ENCODE measurements around the gene NME8.
"Not testable (repeated sequence)": the region's sequence is repeated elsewhere in the genome, so short reads cannot be mapped to it uniquely, and the experiment has no call there.

The NME8 gene, protein sequence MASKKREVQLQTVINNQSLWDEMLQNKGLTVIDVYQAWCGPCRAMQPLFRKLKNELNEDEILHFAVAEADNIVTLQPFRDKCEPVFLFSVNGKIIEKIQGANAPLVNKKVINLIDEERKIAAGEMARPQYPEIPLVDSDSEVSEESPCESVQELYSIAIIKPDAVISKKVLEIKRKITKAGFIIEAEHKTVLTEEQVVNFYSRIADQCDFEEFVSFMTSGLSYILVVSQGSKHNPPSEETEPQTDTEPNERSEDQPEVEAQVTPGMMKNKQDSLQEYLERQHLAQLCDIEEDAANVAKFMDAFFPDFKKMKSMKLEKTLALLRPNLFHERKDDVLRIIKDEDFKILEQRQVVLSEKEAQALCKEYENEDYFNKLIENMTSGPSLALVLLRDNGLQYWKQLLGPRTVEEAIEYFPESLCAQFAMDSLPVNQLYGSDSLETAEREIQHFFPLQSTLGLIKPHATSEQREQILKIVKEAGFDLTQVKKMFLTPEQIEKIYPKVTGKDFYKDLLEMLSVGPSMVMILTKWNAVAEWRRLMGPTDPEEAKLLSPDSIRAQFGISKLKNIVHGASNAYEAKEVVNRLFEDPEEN

GRCh38 chr7:37848297-37848696 lies at the start of gene NME8:
Gene NME8, plus strand, starts transcription at chr7:37848597. Its CDS starts 1,670 bp downstream, at chr7:37850267.
- no peak for DNase-seq (ENCODE audit: low read depth in 2 of 2)

GRCh38 chr7:37806152-37806551 lies 42.2 kb upstream of the NME8 start:
- DNase-seq (ENCODE audit: low read depth in 2 of 2), result no peak

DNA sequence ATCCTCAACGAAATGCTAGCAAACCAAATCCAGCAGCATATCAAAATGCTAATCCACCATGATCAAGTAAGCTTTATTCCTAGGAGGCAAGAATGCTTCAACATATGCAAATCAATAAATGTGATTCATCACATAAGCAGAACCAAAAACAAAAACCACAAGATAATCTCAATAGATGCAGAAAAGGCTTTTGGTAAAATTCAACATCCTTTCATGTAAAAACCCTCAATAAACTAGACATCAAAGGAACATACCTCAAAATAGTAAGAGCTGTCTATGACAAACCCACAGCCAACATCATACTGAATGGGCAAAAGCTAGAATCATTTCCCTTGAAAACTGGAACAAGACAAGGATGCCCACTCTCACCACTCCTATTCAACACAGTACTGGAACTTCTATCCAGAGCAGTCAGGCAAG lies 36.2 kb upstream of the NME8 start:
- not testable (repeated sequence) for DNase-seq (ENCODE audit: low read depth in 2 of 2)

DNA sequence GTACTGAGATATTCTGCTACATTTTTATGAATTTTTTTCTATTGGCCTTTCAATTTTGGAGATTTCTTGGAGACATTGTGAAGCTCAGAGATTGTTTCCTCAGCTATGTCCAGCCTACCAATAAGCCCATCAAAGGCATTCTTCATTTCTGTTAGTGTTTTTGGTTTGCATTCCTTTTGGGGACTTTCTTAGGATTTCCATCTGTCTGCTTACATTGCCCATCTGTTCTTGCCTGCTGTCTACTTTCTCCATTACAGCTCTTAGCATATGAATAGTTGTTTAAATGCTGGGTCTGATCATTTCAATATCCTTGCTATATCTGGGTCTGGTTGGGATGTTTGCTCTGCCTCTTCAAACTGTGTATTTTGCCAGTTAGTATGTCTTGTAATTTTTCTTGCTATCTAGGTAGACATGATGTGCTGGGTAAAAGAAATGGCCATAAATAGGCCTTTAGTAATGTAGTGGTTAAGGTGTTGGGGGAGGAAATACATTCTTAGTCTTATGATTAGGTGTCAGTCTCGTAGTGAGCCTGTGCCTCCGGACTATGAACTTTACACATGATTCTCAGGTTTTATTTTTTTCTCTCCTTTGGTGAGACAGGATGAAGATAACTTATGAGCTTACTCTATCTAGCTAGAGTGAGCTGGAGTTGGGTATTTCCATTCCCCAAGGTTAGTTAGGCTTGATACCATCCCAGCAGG lies 32.6 kb upstream of the NME8 start:
- DNase-seq (ENCODE audit: low read depth in 2 of 2), result no peak

- DNase-seq (ENCODE audit: low read depth in 2 of 2), result no peak
These were observed 31.3 kb upstream of the NME8 start for GRCh38 chr7:37816922-37817590.

GRCh38 chr7:37817591-37817960 lies 30.8 kb upstream of the NME8 start:
- DNase-seq (ENCODE audit: low read depth in 2 of 2), result no peak

DNA sequence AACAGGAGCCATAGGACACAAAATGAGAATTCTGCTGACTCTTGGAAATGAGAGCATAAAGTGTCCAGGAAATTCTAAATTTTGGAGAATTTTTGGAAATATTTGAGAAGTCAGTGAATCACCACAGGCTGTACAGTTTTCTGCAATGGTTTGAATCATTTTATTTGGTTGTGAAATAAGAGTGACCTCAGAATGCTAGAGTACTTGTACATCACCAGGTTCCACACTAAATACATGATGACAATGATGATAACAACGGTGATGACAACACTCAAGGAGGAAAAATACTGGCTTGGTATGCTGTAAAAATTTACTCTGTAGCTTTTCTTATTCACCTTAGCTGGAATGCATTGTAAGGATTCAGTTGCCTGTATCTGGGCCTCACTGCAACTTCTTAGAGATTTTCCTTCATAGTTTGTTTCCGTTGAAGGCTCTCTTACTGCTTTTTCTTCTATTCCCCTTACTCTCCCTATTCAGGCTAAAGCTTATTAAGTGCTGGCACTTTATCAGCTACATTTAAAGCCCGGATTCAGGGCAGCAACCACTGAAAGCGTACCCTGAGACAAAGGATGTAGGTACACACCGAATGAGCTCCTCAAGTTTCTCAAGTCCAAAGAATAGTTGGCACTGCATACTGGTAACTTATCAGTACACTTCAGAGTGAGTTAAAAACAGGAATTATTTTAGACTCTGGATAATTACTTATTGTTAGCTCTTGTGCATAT lies 30.2 kb upstream of the NME8 start:
- no peak for DNase-seq (ENCODE audit: low read depth in 2 of 2)

- DNase-seq (ENCODE audit: low read depth in 2 of 2), result no peak
These were observed 27.5 kb upstream of the NME8 start for GRCh38 chr7:37820708-37821468.

DNA sequence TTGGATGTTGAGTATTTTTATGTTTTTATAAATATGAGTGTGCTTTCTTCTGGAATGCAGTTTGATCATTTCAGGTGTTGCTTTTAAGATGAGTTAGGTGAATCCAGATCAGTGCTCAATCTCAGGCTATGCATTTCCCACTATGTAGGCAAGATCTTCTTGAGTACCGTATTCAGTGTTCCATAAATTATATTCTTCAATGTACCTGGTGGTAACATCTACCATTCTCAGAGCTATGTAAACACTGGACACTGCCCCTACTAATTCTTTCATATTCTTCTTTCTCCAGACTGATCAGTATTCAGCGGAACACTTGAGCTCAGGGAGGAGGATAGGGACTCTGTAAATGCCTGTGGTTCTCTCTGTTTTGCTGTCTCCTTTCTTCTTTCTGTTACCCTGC lies 25.5 kb upstream of the NME8 start:
- no peak for DNase-seq (ENCODE audit: low read depth in 2 of 2)

DNA sequence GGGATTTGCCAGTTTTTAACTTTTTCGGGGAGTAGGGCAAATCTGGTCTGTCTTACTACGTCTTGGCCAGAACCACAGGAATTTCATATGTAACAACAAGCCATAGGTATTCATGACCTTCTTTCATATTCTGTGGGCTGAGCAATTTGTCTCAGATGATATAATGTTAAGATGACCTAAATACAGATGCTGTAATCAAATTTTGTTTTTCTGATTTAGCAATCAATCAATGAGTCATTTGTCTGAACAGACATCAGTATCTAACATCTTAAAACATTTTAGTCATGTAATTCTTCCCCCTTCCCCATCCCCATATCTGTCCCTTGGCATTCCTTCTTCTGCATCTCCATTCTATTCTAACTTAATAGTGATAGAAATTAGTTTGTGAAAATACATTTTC lies 24.8 kb upstream of the NME8 start:
- no peak for DNase-seq (ENCODE audit: low read depth in 2 of 2)

GRCh38 chr7:37825038-37825437 lies 23.4 kb upstream of the NME8 start:
- no peak for DNase-seq (ENCODE audit: low read depth in 2 of 2)

DNA sequence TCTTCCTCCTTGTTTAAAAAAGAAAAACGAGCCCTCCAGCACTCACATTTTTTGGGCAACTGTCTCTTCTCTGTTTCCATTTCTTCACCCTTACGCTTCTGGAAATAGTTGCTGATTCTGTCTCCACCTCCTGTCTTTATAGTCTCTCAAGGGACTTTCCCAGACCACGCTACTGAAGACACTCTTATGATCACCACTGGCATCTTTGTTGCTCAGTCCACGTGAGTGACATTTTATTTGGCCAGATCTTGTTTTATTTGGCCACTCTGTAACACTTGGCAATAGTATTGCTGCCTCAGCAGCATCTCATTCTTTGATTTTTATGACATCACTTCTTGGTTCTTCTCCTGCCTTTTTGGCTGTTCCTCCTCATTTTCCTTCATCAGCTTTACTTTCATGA lies 21.6 kb upstream of the NME8 start:
- no peak for DNase-seq (ENCODE audit: low read depth in 2 of 2)

GRCh38 chr7:37831244-37831643 lies 17.2 kb upstream of the NME8 start:
- DNase-seq (ENCODE audit: low read depth in 2 of 2), result no peak

GRCh38 chr7:37832194-37832593 lies 16.2 kb upstream of the NME8 start:
- no peak for DNase-seq (ENCODE audit: low read depth in 2 of 2)

DNA sequence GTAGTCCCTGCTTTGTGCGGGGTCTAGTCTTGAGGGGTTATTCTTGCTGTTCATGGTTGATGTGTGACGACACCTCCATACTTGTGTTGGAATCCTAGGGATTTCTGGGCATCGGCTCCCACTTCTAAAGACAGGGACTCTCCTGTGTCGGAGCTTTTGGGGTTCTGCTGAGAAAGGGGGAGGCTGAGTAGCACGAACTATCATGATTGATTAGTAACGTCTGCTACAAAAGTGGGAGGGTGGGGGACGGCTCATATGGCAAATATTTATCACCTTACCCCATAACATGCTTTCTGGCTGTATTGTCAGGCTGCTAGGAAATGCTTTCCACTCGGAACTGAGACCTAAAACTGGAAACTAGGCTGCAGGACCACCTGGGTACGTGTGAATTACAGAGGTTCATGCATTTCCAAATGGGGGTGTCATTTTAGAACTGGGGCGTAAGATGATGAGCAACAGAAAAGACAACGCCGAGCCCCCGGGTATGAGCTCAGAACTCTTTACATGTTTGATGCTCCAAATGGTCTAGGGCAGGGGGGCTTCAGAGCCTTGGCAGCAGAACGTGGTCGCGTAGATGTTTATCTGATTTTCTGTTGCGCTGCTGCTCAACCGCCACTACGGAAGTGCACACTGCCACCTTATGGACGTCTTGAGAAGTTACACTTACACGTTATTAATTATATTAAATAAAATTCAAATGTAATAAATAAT lies 15.1 kb upstream of the NME8 start:
- DNase-seq (ENCODE audit: low read depth in 2 of 2), result no peak

- DNase-seq (ENCODE audit: low read depth in 2 of 2), result no peak
These were observed 14.6 kb upstream of the NME8 start for GRCh38 chr7:37833818-37834146.

DNA sequence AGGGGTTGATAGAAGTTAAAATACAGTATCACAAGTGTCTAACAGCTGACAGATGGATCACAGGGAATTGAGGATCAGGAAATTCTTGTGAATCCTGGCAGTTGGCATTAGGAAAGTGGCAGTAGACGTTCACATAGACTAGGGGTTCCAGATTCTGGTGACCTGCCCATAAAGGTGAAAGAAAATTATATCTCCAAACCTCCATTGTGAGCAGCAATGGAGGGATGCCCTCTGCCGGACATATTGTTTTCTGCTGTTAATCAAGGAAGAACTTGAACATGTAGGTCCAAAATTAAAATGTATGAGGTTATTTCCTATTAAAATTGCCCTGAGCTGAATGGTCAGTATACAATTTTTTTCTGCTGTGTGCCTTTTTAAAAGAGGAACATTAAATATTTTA lies 5.1 kb downstream of the NME8 start:
- DNase-seq (ENCODE audit: low read depth in 2 of 2), result no peak

DNA sequence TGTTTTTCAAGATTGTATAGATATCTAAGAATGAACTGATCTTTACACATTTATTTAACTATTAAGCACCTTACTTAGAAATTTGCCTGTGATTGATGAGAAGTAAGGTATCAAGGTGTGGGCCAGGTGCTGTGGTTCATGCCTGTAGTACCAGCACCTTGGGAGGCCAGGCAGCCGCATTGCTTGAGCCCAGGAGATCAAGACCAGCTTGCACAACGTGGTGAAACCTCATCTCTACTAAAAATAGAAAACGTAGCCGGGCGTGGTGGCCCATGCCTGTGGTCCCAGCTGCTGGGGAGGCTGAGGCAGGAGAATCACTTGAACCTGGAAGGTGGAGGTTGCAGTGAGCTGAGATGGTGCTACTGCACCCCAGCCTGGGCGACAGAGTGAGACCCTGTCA lies 33.7 kb downstream of the NME8 start:
- DNase-seq (ENCODE audit: low read depth in 2 of 2), result no peak

GRCh38 chr7:37893359-37893758 lies 45.0 kb downstream of the NME8 start:
- no peak for DNase-seq (ENCODE audit: low read depth in 2 of 2)

- no peak for DNase-seq (ENCODE audit: low read depth in 2 of 2)
These were observed 46.3 kb downstream of the NME8 start for GRCh38 chr7:37894671-37895070.

Measured in stimulated activated CD8-positive, alpha-beta memory T cell treated with anti-CD3 and anti-CD28 coated beads, Interleukin-15, amount 100 ng/mL, for 4 hours (primary cell).